ENCODE measurements around the gene GDPD1.

DNA sequence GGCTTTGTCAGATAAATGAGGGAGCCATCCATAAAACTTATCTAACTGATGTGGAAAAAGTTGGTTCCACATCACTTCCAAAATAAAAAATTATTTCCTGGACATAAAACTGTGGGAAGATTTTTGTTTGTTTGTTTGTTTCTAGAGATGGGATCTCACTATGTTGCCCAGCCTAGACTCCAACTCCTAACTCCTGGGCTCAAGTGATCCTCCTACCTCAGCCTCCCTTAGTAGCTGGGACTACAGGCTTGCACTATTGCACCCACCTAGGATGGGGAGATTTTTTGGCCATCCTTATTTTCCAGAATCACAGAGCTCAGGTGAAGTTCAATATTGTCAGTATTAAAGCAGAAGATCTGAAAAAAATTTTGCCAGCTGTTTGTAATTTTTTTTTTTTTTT, 34.3 kb upstream of the GDPD1 start:
- TF ChIP-seq SUZ12 (IDR thresholded peaks at IDR 0.05) (no peak), FOXA1 (IDR thresholded peaks at IDR 0.05) (no peak), HDGF (IDR thresholded peaks at IDR 0.05; ENCODE audit: borderline replicate concordance) (no peak), L3MBTL2 (conservative IDR thresholded peaks at IDR 0.05) (no peak), PKNOX1 (IDR thresholded peaks at IDR 0.05) (no peak), FOXK2 (IDR thresholded peaks at IDR 0.05) (no peak), FOXM1 (IDR thresholded peaks at IDR 0.05; ENCODE audit: borderline replicate concordance) (no peak), SP1 (IDR thresholded peaks at IDR 0.05) (no peak), ELF4 (IDR thresholded peaks at IDR 0.05) (no peak), ARNT (IDR thresholded peaks at IDR 0.05) (no peak), BHLHE40 (IDR thresholded peaks at IDR 0.05; ENCODE audit: borderline replicate concordance) (no peak)

Measured in HEK293T (cell line).